ENCODE measurements around the gene TPSB2.

DNA sequence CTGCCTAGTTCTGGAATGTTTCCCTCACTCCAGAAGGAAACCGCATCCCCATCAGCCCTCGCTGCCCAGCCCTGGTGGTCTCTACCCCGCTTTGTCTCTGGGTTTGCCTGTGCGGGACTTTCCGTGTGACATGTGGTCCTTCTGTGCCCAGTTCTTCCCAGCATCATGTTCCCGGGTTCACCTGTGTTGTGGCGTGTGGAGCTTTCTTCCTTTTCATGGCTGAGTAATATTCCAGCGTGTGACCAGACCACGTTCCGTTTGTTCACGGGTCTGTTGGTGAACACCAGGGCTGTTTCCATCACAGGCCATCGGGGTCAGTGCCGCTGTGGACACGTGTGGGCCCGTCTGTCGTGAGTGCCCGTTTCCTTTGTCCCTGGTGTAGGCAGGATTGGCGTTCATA is 45.0 kb downstream of the TPSB2 start:
- TF ChIP-seq GATA2 (IDR thresholded peaks at IDR 0.05; ENCODE audit: low read depth, low read length) (no peak), GATA3 (IDR thresholded peaks at IDR 0.05; ENCODE audit: low read depth, low read length) (no peak)

Measured in SH-SY5Y (cell line).